CD14-positive monocyte (primary cell): ENCODE measurements around the gene RUVBL1. TPM values are rescaled to one million over a fixed set of nuclear protein-coding genes. Genes with fewer than 3 reads are reported as not detected.

Experiments
- DNase-seq, 3 donors: peaks; one replicate each; pipeline ENCODE4 v3.0.0-alpha.2; 2011 to 2022
- H2AFZ ChIP-seq: 2 replicates; pipeline ENCODE4 v1.6.0; 2012; ENCODE audit warnings: mild to moderate bottlenecking, low read depth, low read length, inconsistent platforms; ENCODE audit not compliant: insufficient read depth, poor library complexity, severe bottlenecking
- H3K27ac ChIP-seq, 2 donors: 1 replicate in 1 of 2; 2 replicates in 1 of 2; pipeline ENCODE4 v1.5.1; 2012 to 2013; ENCODE audit warnings: low read length in 2 of 2, control low read depth in 1 of 2, inconsistent platforms in 1 of 2, low read depth in 1 of 2, mild to moderate bottlenecking in 1 of 2
- H3K27me3 ChIP-seq, 2 donors: one replicate each; pipeline versions ENCODE4 v1.6.0 to v1.6.1; 2011 to 2013; ENCODE audit warnings: low read length in 2 of 2; ENCODE audit not compliant: control insufficient read depth in 2 of 2, insufficient read depth in 2 of 2
- H3K36me3 ChIP-seq, 2 donors: replicated peaks in 1 of 2; 1 replicate in 1 of 2; 2 replicates in 1 of 2; pipeline versions ENCODE4 v1.5.1 to v1.6.1; 2012 to 2013; ENCODE audit warnings: low read length in 2 of 2, control low read depth in 1 of 2, inconsistent platforms in 1 of 2, mild to moderate bottlenecking in 1 of 2; ENCODE audit not compliant: insufficient read depth in 2 of 2, control insufficient read depth in 1 of 2
- H3K4me1 ChIP-seq, 2 donors: 1 replicate in 1 of 2; 2 replicates in 1 of 2; pipeline versions ENCODE4 v1.5.1 to v1.6.1; 2012 to 2013; ENCODE audit warnings: low read length in 2 of 2, control low read depth in 1 of 2, inconsistent platforms in 1 of 2, mild to moderate bottlenecking in 1 of 2, moderate library complexity in 1 of 2; ENCODE audit not compliant: insufficient read depth in 2 of 2, control insufficient read depth in 1 of 2
- H3K4me2 ChIP-seq: replicated peaks from 2 replicates; pipeline ENCODE3; 2012; ENCODE audit warnings: low read length, moderate library complexity, mild to moderate bottlenecking; ENCODE audit not compliant: poor library complexity, severe bottlenecking; ENCODE audit errors: extremely low read depth
- H3K4me3 ChIP-seq, 3 experiments: fragments of 200-600 bp in 1 of 3; sonication (generic) in 1 of 3; replicated peaks in 1 of 3; 1 replicate in 2 of 3; 2 replicates in 1 of 3; pipeline ENCODE4 v1.5.1; 2011 to 2013; ENCODE audit warnings: low read length in 3 of 3, mild to moderate bottlenecking in 3 of 3, control low read depth in 2 of 3, low read depth in 2 of 3, inconsistent platforms in 1 of 3, moderate library complexity in 1 of 3
- H3K79me2 ChIP-seq: 2 replicates; pipeline ENCODE4 v1.6.0; 2012; ENCODE audit warnings: mild to moderate bottlenecking, control low read depth, inconsistent platforms, low read length, moderate library complexity; ENCODE audit not compliant: insufficient read depth
- H3K9ac ChIP-seq: 2 replicates; pipeline ENCODE4 v1.6.0; 2017; ENCODE audit warnings: low read length, mild to moderate bottlenecking; ENCODE audit not compliant: insufficient read depth, poor library complexity, severe bottlenecking
- H3K9me3 ChIP-seq, 2 donors: replicated peaks in 1 of 2; 1 replicate in 1 of 2; 2 replicates in 1 of 2; pipeline versions ENCODE4 v1.5.1 to v1.6.1; 2012 to 2013; ENCODE audit warnings: low read length in 2 of 2, control low read depth in 1 of 2; ENCODE audit not compliant: control insufficient read depth in 1 of 2, insufficient read depth in 1 of 2
- H4K20me1 ChIP-seq: 2 replicates; pipeline ENCODE4 v1.6.0; 2012; ENCODE audit warnings: mild to moderate bottlenecking, low read length, control low read depth, moderate library complexity; ENCODE audit not compliant: insufficient read depth
- H3K27ac Mint-ChIP-seq, 7 donors: one replicate each; pipeline ENCODE4 v1.8.0; 2020; ENCODE audit warnings: mild to moderate bottlenecking in 7 of 7, mixed read lengths in 7 of 7, moderate library complexity in 6 of 7, inconsistent platforms in 2 of 7
- H3K27me3 Mint-ChIP-seq, 3 donors: one replicate each; pipeline ENCODE4 v1.8.0; 2021 to 2022; ENCODE audit warnings: low read depth in 3 of 3, mild to moderate bottlenecking in 3 of 3, mixed read lengths in 3 of 3, moderate library complexity in 3 of 3, inconsistent platforms in 1 of 3
- H3K36me3 Mint-ChIP-seq, 2 donors: one replicate each; pipeline ENCODE4 v1.8.0; 2020; ENCODE audit warnings: mixed read lengths in 2 of 2, inconsistent platforms in 1 of 2, mild to moderate bottlenecking in 1 of 2
- H3K4me1 Mint-ChIP-seq: one replicate; pipeline ENCODE4 v1.8.0; 2020; ENCODE audit warnings: mild to moderate bottlenecking, mixed read lengths
- H3K4me3 Mint-ChIP-seq, 2 donors: one replicate each; pipeline ENCODE4 v1.8.0; 2020; ENCODE audit warnings: mild to moderate bottlenecking in 2 of 2, mixed read lengths in 2 of 2, moderate library complexity in 1 of 2
- H3K9me3 Mint-ChIP-seq, 7 donors: one replicate each; pipeline ENCODE4 v1.8.0; 2020 to 2022; ENCODE audit warnings: mixed read lengths in 7 of 7, mild to moderate bottlenecking in 6 of 7, moderate library complexity in 6 of 7, inconsistent platforms in 2 of 7
- CTCF ChIP-seq: fragments of 200-600 bp; IDR thresholded peaks from one replicate; pipeline ENCODE4 v1.8.0; 2022; ENCODE audit warnings: antibody characterized with exemption, mild to moderate bottlenecking
- WGBS: methylation state at CpG from one replicate; pipeline ENCODE4 v1.1.5; 2013; ENCODE audit warnings: missing lambda C conversion rate; ENCODE audit not compliant: insufficient coverage; 5-methylcytosine and 5-hydroxymethylcytosine counted together
- intact Hi-C, 2 donors: fragments of 100-400 bp; cut with micrococcal nuclease; formaldehyde crosslinking; loops; one replicate each; pipeline versions ENCODE4 v1.15.0 to v1.15.1; 2023
- polyA plus RNA-seq, 3 donors: library from polyadenylated mRNA; depleted of rRNA in 1 of 3; unstranded in 2 of 3; stranded (reverse) in 1 of 3; fragments of 300-500 nt in 2 of 3; fragments of >200 nt in 1 of 3; fragmentation: Illumina TruSeq in 2 of 3; gene quantifications; 1 replicate in 2 of 3; 2 replicates in 1 of 3; pipeline ENCODE4 v1.2.3, GENCODE V29; 2012 to 2021

RUVBL1 gene
- polyA plus RNA-seq, 3 donors = 11.0 to 16.2 (median 14.4) TPM

GRCh38 chr3:128040041-128040440, 83.6 kb downstream of the RUVBL1 start:
- Histone ChIP-seq H3K27ac (no peak overlapping the region), H3K27me3 (peaks cover 2% of the 10 kb centered on the region in 2 donors), H2AFZ (no peak overlapping the region), H3K9ac (no peak overlapping the region), H3K9me3 (no peaks in the 10 kb centered on the region), H3K36me3 (no peaks in the 10 kb centered on the region), H3K79me2 (no peaks in the 10 kb centered on the region), H3K4me1 (no peaks in the 10 kb centered on the region), H4K20me1 (no peaks in the 10 kb centered on the region), H3K4me3 (no peak overlapping the region), H3K4me2 (no peak overlapping the region)
- peaks cover 8 to 32% (median 14%) of the 10 kb centered on the region in 3 donors for H3K27me3 Mint-ChIP-seq
- intact Hi-C loops = no loop called here
- H3K4me1 Mint-ChIP-seq = no peaks in the 10 kb centered on the region
- no peak overlapping the region for H3K4me3 Mint-ChIP-seq
- no peak for TF ChIP-seq CTCF
- no peak overlapping the region for H3K27ac Mint-ChIP-seq
- no peaks in the 10 kb centered on the region for H3K36me3 Mint-ChIP-seq
- no peak for DNase-seq
- H3K9me3 Mint-ChIP-seq = peaks cover 0 to 3% (median 0%) of the 10 kb centered on the region in 7 donors
- no CpG with 5 or more reads among the region's 3 CpGs for WGBS

- peaks cover 0 to 2% of the 10 kb centered on the region in 2 donors for H3K27me3 ChIP-seq
- no CpG with 5 or more reads among the region's 1 CpG for WGBS
These were observed 87.5 kb downstream of the RUVBL1 start for GRCh38 chr3:128036119-128036518.

More at GRCh38 chr3:128036119-128036518, 87.5 kb downstream of the RUVBL1 start:
- Mint-ChIP-seq H3K4me3 (no peak overlapping the region), H3K27me3 (peaks cover 7 to 17% (median 10%) of the 10 kb centered on the region in 3 donors), H3K36me3 (no peaks in the 10 kb centered on the region), H3K27ac (no peak overlapping the region), H3K4me1 (no peaks in the 10 kb centered on the region), H3K9me3 (peaks cover 0 to 3% (median 0%) of the 10 kb centered on the region in 7 donors)
- DNase-seq = no peak
- no peak overlapping the region for H3K4me2 ChIP-seq
- no peak overlapping the region for H3K9ac ChIP-seq
- H3K27ac ChIP-seq = no peak overlapping the region
- TF ChIP-seq CTCF = no peak
- H3K4me1 ChIP-seq = no peaks in the 10 kb centered on the region
- no peaks in the 10 kb centered on the region for H4K20me1 ChIP-seq
- H3K4me3 ChIP-seq = no peak overlapping the region
- no peaks in the 10 kb centered on the region for H3K36me3 ChIP-seq
- intact Hi-C loops = no loop called here
- no peaks in the 10 kb centered on the region for H3K79me2 ChIP-seq
- no peak overlapping the region for H2AFZ ChIP-seq
- no peaks in the 10 kb centered on the region for H3K9me3 ChIP-seq
